ENCODE measurements around the gene COBL. TPM values are rescaled to one million over a fixed set of nuclear protein-coding genes. Genes with fewer than 3 reads are reported as not detected.

Gene COBL
- total RNA-seq, 1 donor from 2014 or later = 25.7 TPM

GRCh38 chr7:51043461-51043860 is 273.1 kb downstream of the COBL start:
- H3K36me3 Mint-ChIP-seq = no peaks in the 10 kb centered on the region
- no peak overlapping the region for H3K4me3 Mint-ChIP-seq
- no peak for DNase-seq (ENCODE audit: extremely low spot score, unreplicated experiment)
- H3K4me1 Mint-ChIP-seq (ENCODE audit: unreplicated experiment) = peaks cover 8% of the 10 kb centered on the region
- no peak overlapping the region for H3K27ac Mint-ChIP-seq
- H3K27me3 Mint-ChIP-seq = no peaks in the 10 kb centered on the region
- no peaks in the 10 kb centered on the region for H3K9me3 Mint-ChIP-seq
- no peak for TF ChIP-seq CTCF (conservative IDR thresholded peaks at IDR 0.05)

DNA sequence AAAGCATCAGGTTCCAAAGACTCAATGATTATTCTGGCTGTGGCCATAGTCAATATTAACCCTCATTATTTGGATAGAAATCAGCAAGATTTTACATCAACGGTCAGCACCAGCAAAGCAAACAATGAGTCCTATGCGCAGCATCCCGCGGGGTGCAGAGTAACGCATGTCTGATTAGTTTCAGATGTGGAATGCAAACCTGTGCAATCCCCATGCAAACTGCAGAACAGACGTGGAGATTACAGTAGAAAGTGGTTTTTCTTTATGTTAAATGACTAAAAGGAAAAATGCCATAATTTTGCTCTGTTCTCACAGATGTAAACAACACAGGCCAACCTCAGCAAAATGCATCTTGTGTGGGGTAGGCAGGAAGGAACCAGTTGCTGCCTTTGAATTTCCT is 275.8 kb downstream of the COBL start:
- no peaks in the 10 kb centered on the region for H3K27me3 Mint-ChIP-seq
- H3K36me3 Mint-ChIP-seq = no peaks in the 10 kb centered on the region
- H3K4me3 Mint-ChIP-seq = no peak overlapping the region
- H3K4me1 Mint-ChIP-seq (ENCODE audit: unreplicated experiment) = peaks cover 8% of the 10 kb centered on the region
- TF ChIP-seq CTCF (conservative IDR thresholded peaks at IDR 0.05) = no peak
- DNase-seq (ENCODE audit: extremely low spot score, unreplicated experiment) = no peak
- H3K27ac Mint-ChIP-seq = no peak overlapping the region
- no peaks in the 10 kb centered on the region for H3K9me3 Mint-ChIP-seq

GRCh38 chr7:51038573-51038972 is 278.0 kb downstream of the COBL start:
- Mint-ChIP-seq H3K4me1 (ENCODE audit: unreplicated experiment) (peaks cover 20% of the 10 kb centered on the region), H3K36me3 (no peaks in the 10 kb centered on the region), H3K27ac (no peak overlapping the region), H3K4me3 (no peak overlapping the region), H3K9me3 (no peaks in the 10 kb centered on the region), H3K27me3 (no peaks in the 10 kb centered on the region)
- DNase-seq (ENCODE audit: extremely low spot score, unreplicated experiment) = no peak
- TF ChIP-seq CTCF (conservative IDR thresholded peaks at IDR 0.05) = no peak

- H3K36me3 Mint-ChIP-seq = no peaks in the 10 kb centered on the region
- H3K4me3 Mint-ChIP-seq = no peak overlapping the region
- H3K27me3 Mint-ChIP-seq = no peaks in the 10 kb centered on the region
- H3K9me3 Mint-ChIP-seq = no peaks in the 10 kb centered on the region
- H3K4me1 Mint-ChIP-seq (ENCODE audit: unreplicated experiment) = peaks cover 16% of the 10 kb centered on the region
- no peak for DNase-seq (ENCODE audit: extremely low spot score, unreplicated experiment)
- no peak for TF ChIP-seq CTCF (conservative IDR thresholded peaks at IDR 0.05)
- no peak overlapping the region for H3K27ac Mint-ChIP-seq
These were observed 280.9 kb downstream of the COBL start for GRCh38 chr7:51035716-51036115.

DNA sequence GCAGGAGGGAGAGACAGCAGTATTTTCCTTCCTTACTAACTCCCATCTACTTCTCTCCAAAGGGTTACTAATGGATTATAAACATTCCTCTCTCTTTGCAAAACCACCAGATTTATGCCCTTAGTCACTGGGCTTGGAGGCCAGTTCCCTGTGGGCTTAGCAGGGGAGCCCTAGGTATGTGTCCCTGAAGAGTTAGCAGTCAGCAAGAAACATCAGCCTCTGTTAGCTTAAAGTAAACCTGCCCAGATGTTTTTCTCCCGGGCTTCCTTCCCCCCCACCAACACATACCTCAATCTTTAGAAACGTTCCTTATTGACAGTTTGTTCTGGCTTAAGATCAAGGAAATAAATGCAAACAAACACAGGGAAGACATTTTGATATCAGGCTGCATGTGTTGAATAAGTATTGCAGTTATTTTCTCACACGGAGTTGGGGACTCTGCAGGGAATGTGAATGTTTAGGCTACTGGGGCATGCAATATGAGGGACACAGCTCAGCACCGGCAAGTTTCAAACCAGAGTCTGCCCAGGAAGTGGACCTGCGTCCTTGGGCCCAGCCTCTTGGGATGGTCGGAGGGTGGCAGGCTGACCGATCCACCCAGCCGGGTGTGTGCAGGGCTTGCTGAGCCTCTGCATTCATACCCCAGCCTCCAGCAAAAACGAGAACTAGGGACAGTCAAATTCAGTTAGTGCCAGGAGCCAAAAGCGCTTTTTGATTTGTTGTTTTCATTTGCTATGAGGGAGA is 281.9 kb downstream of the COBL start:
- Mint-ChIP-seq H3K36me3 (no peaks in the 10 kb centered on the region), H3K27ac (peak overlapping the region; percentile 14), H3K4me1 (ENCODE audit: unreplicated experiment) (peaks cover 12% of the 10 kb centered on the region), H3K27me3 (no peaks in the 10 kb centered on the region), H3K9me3 (no peaks in the 10 kb centered on the region), H3K4me3 (no peak overlapping the region)
- no peak for TF ChIP-seq CTCF (conservative IDR thresholded peaks at IDR 0.05)
- DNase-seq (ENCODE audit: extremely low spot score, unreplicated experiment) = no peak

All from type B pancreatic cell (in vitro differentiated cells).